SK-N-SH treated with all-trans-retinoic acid at 6 μM for 48 hours (cell line): ENCODE results near the gene PLCB1.

ENCODE experiments used
- BACH2 ChIP-seq: fragments of 250-450 bp; sonication (Bioruptor Pico); IDR thresholded peaks from 2 replicates; pipeline ENCODE4 v1.9.0; 2021; ENCODE audit warnings: mild to moderate bottlenecking, borderline replicate concordance
- ZFP30 ChIP-seq: fragments of 450-650 bp; formaldehyde crosslinking; IDR thresholded peaks from 2 replicates; pipeline ENCODE4 v1.5.0; 2022; ENCODE audit warnings: mild to moderate bottlenecking, moderate library complexity
- ZNF70 ChIP-seq: fragments of 450-650 bp; formaldehyde crosslinking; IDR thresholded peaks from 2 replicates; pipeline ENCODE4 v1.5.0; 2020; ENCODE audit warnings: mild to moderate bottlenecking, moderate library complexity
- ZNF8 ChIP-seq: fragments of 450-650 bp; formaldehyde crosslinking; IDR thresholded peaks from 2 replicates; pipeline ENCODE4 v1.5.0; 2020; ENCODE audit warnings: mild to moderate bottlenecking, moderate library complexity
- TF ChIP-seq, protein P1 (sequence below): fragments of 250-450 bp; sonication (Bioruptor Pico); IDR thresholded peaks from 2 replicates; pipeline ENCODE4 v1.8.0; 2020; ENCODE audit warnings: mild to moderate bottlenecking, moderate library complexity, borderline replicate concordance

DNA sequence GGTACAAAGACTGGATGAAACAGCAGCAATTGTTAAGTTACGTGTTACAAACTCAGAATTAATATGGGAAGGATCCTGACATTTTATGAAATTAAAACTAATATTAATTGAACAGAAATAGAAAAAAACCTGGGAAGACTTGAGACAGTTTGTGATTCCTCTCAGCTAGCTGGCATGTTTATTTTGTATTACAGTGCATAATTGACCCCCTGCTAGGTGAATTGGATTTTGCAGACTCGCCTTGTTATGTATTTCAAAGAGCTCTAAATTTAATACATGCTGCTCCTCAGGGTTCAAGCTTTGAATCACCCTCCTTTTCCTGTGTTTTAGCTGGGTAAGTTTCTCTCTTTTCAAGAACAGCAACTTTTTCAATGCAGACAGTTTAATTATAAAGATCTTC is 339.4 kb downstream of the PLCB1 start:
- TF ChIP-seq ZFP30 (CRISPR knock-in tag) (no peak), BACH2 (CRISPR knock-in tag) (no peak), ZNF8 (no peak), ZNF70 (CRISPR knock-in tag) (no peak)
- TF ChIP-seq, protein P1, sequence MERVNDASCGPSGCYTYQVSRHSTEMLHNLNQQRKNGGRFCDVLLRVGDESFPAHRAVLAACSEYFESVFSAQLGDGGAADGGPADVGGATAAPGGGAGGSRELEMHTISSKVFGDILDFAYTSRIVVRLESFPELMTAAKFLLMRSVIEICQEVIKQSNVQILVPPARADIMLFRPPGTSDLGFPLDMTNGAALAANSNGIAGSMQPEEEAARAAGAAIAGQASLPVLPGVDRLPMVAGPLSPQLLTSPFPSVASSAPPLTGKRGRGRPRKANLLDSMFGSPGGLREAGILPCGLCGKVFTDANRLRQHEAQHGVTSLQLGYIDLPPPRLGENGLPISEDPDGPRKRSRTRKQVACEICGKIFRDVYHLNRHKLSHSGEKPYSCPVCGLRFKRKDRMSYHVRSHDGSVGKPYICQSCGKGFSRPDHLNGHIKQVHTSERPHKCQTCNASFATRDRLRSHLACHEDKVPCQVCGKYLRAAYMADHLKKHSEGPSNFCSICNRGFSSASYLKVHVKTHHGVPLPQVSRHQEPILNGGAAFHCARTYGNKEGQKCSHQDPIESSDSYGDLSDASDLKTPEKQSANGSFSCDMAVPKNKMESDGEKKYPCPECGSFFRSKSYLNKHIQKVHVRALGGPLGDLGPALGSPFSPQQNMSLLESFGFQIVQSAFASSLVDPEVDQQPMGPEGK, result no peak
